Kidney (tissue), 14 donors: ENCODE measurements around the gene CHMP1A. TPM values are rescaled to one million over a fixed set of nuclear protein-coding genes. Genes with fewer than 3 reads are reported as not detected.

ENCODE experiments used
- DNase-seq, 5 donors: peaks; one replicate each; pipeline ENCODE4 v3.0.0-alpha.2; 2013 to 2020
- FAIRE-seq: peaks from 2 replicates; lab custom pipeline; 2012; peaks lifted over from hg19 to GRCh38; lab: Jason Lieb, UNC
- H3K27ac ChIP-seq, 2 donors: one replicate each; pipeline ENCODE4 v1.7.0; 2013; ENCODE audit warnings: low read depth in 2 of 2, low read length in 2 of 2, inconsistent platforms in 1 of 2
- H3K27me3 ChIP-seq: one replicate; pipeline ENCODE4 v1.7.1; 2013; ENCODE audit warnings: low read length, inconsistent platforms; ENCODE audit not compliant: control insufficient read depth, insufficient read depth
- H3K36me3 ChIP-seq, 3 donors: one replicate each; pipeline versions ENCODE4 v1.7.0 to v1.7.1; 2013; ENCODE audit warnings: low read length in 3 of 3, control low read depth in 1 of 3, inconsistent platforms in 1 of 3; ENCODE audit not compliant: insufficient read depth in 3 of 3, control insufficient read depth in 2 of 3
- H3K4me1 ChIP-seq, 3 donors: one replicate each; pipeline versions ENCODE4 v1.7.0 to v1.7.1; 2013; ENCODE audit warnings: low read length in 3 of 3, inconsistent platforms in 1 of 3, low read depth in 1 of 3; ENCODE audit not compliant: control insufficient read depth in 2 of 3, insufficient read depth in 2 of 3
- H3K4me3 ChIP-seq, 3 donors: one replicate each; pipeline versions ENCODE4 v1.7.0 to v1.8.1; 2013; ENCODE audit warnings: low read length in 3 of 3, control low read depth in 1 of 3, inconsistent platforms in 1 of 3
- H3K9ac ChIP-seq, 3 donors: one replicate each; pipeline versions ENCODE4 v1.7.0 to v1.7.1; 2013; ENCODE audit warnings: low read length in 3 of 3, control low read depth in 1 of 3, inconsistent platforms in 1 of 3
- H3K9me3 ChIP-seq, 3 donors: one replicate each; pipeline versions ENCODE4 v1.7.0 to v1.7.1; 2013; ENCODE audit warnings: low read length in 3 of 3, control low read depth in 1 of 3, inconsistent platforms in 1 of 3; ENCODE audit not compliant: control insufficient read depth in 2 of 3, insufficient read depth in 1 of 3
- intact Hi-C: fragments of 100-400 bp; cut with DNase I; formaldehyde crosslinking; loops from one replicate; pipeline ENCODE4 v1.11.1; 2022
- polyA plus RNA-seq: library from polyadenylated mRNA; stranded (reverse); fragments of 350-450 nt; fragmentation: Illumina TruSeq; extraction: RNeasy Lipid Tissue Mini Kit (QIAGEN cat#74804); gene quantifications from one replicate; pipeline ENCODE4 v1.2.3, GENCODE V29; 2014; ENCODE audit warnings: low read depth, low replicate concordance; ENCODE audit not compliant: insufficient read depth
- total RNA-seq: library from RNA; stranded (reverse); fragmentation: NEBNext Ultra II Directional; extraction: Animal tissue kit (Norgen Biotek cat#: 25700); gene quantifications from one replicate; pipeline ENCODE4 v1.2.1, GENCODE V29; 2021
- TF ChIP-seq, protein P1 (sequence below): IDR thresholded peaks from 3 replicates; pipeline ENCODE4 v1.5.1; 2012; ENCODE audit warnings: mild to moderate bottlenecking, moderate library complexity, borderline replicate concordance; ENCODE audit not compliant: insufficient read depth; ENCODE audit errors: extremely low read depth
- donor health status: control.
- donor health status: control.
- donor health status: control.
- donor health status: control.
- donor health status: control.
- donor health status: DM: yes; HTN: yes; CAD: no.
- donor health status: Normal renal cell carcinoma (clear cell type).

Gene CHMP1A
- total and polyA plus RNA-seq, 2 donors from 2014 or later: 71.3 to 96.1 TPM

- DNase-seq: no peak
- H3K27ac ChIP-seq: peak overlapping the region; percentile 32 to 43
Observed at GRCh38 chr16:89613954-89614459, 43.5 kb downstream of the CHMP1A start.

DNA sequence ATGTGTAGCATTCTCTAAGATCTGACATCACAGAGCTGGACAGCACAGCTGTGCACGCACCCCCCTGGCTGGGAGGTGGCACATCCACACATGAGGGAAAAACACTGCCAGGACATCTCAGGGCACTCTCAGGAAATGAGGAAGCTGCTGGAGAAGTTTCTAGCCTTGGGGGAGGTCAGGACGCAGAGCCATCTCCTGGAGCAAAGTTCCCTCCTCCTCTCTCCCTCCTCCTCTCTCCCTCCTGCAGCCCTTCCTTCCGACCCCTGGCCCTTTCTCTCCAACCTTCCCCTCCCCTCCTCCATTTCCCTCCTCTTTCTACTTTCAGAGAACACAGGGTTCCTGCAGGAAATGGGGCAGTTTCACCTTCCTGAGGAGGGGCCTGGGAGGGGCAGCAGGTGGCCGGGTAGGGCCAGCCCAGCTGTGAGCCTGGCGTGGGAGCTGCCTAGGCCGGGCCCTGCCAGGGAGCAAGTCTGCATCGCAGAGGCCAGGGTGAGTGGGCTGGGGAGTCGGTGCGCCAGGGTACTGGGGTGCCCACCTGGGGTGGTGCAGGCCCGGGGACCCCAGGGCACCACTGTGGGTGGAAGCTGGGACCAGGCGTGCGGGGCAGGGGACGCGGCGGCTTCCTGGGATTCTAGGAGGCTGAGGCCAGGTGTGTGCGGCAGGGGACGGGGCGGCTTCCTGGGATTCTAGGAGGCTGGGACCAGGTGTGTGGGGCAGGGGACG lies 44.1 kb downstream of the CHMP1A start, which contains the start of gene DPEP1:
Gene DPEP1 (plus strand): TSS at position 412 of the 723 bp plus-strand sequence. CDS start 16,769 bp downstream, outside the sequence.
- intact Hi-C loops: no loop called here
- Histone ChIP-seq H3K4me3 (peak within 1 kb of the TSS in 2 of 3 donors; percentile 38 to 56), H3K27ac (peak within 1 kb of the TSS; percentile 32 to 43), H3K27me3 (no peaks in the 10 kb centered on the region), H3K9me3 (no peaks in the 10 kb centered on the region), H3K4me1 (peaks cover 0 to 9% (median 4%) of the 10 kb centered on the region in 3 donors), H3K36me3 (no peaks in the 10 kb centered on the region), H3K9ac (no peak within 1 kb of the TSS)
- TF ChIP-seq, protein P1, sequence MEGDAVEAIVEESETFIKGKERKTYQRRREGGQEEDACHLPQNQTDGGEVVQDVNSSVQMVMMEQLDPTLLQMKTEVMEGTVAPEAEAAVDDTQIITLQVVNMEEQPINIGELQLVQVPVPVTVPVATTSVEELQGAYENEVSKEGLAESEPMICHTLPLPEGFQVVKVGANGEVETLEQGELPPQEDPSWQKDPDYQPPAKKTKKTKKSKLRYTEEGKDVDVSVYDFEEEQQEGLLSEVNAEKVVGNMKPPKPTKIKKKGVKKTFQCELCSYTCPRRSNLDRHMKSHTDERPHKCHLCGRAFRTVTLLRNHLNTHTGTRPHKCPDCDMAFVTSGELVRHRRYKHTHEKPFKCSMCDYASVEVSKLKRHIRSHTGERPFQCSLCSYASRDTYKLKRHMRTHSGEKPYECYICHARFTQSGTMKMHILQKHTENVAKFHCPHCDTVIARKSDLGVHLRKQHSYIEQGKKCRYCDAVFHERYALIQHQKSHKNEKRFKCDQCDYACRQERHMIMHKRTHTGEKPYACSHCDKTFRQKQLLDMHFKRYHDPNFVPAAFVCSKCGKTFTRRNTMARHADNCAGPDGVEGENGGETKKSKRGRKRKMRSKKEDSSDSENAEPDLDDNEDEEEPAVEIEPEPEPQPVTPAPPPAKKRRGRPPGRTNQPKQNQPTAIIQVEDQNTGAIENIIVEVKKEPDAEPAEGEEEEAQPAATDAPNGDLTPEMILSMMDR: no peak
- DNase-seq (peak in 4 of 5 donors; percentile 68 to 85 (median 79)), FAIRE-seq (no peak)

More at GRCh38 chr16:89613954-89614459, 43.5 kb downstream of the CHMP1A start:
- Histone ChIP-seq H3K27me3 (no peaks in the 10 kb centered on the region), H3K4me3 (peak overlapping the region in 2 of 3 donors; percentile 38 to 56), H3K36me3 (no peaks in the 10 kb centered on the region), H3K4me1 (peaks cover 0 to 10% (median 4%) of the 10 kb centered on the region in 3 donors), H3K9ac (no peak overlapping the region), H3K9me3 (no peaks in the 10 kb centered on the region)
- intact Hi-C loops: no loop called here
- FAIRE-seq: no peak
- TF ChIP-seq, protein P1: no peak

DNA sequence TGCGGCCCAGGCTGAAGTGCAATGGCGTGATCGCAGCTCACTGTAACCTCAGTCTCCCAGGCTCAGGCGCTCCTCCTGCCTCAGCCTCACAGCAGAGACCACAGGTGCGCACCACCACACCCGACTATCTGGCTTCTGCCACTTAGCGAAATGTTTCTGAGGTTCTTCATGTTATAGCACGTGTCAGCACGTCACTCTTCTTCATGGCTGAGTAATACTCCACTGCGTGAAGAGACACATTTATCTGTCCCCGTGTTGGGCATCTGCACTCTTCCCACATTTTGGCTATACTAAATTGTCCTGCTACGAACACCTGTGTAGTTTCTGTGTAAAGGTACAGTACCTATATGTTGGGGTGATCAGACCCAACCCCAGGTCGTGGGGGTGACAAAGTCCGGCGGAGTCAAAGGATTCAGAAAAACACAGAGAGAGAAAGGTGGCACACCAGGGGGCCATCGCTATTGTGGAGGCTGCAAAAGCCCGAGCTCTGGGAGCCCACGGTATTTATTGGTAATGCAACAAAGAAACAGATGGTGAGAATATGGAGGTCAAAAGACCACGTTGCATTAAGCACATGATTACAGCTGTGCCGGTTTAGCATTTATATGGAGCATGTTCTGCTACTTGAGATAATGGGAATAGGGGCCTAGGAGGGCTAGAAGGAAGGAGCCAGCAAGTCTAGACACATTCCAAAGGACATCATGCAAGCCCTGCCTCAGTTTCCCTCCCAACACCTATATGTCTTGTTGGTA lies 44.9 kb downstream of the CHMP1A start:
- intact Hi-C loops: no loop called here
- Histone ChIP-seq H3K36me3 (no peaks in the 10 kb centered on the region), H3K9ac (no peak overlapping the region), H3K27me3 (no peaks in the 10 kb centered on the region), H3K4me1 (peaks cover 0 to 12% (median 4%) of the 10 kb centered on the region in 3 donors), H3K4me3 (no peak overlapping the region), H3K27ac (no peak overlapping the region), H3K9me3 (no peaks in the 10 kb centered on the region)
- TF ChIP-seq, protein P1: no peak
- DNase-seq (peak in 2 of 5 donors; percentile 33 to 71), FAIRE-seq (no peak)
